Karpas-422 (cell line): ENCODE results near the gene TRNP1. TPM values are rescaled to one million over a fixed set of nuclear protein-coding genes. Genes with fewer than 3 reads are reported as not detected.
A peak's percentile ranks its signal among the peaks of the same experiment; 100 is the strongest.

Experiments
- DNase-seq: peaks from one replicate; pipeline ENCODE4 v3.0.0-alpha.2; 2015
- H2AFZ ChIP-seq: fragments of 200-600 bp; sonication (generic); 2 replicates; pipeline ENCODE4 v1.6.1; 2014; ENCODE audit warnings: antibody characterized with exemption, low read length, mixed read lengths
- H3K27ac ChIP-seq: fragments of 200-600 bp; sonication (generic); 2 replicates; pipeline ENCODE4 v1.5.1; 2014; ENCODE audit warnings: mild to moderate bottlenecking, low read length, moderate library complexity
- H3K27me3 ChIP-seq: fragments of 200-600 bp; sonication (generic); 2 replicates; pipeline ENCODE4 v1.6.1; 2014; ENCODE audit warnings: low read length, mixed read lengths
- H3K36me3 ChIP-seq: fragments of 200-600 bp; sonication (generic); 2 replicates; pipeline ENCODE4 v1.6.1; 2014; ENCODE audit warnings: low read length, mixed read lengths; ENCODE audit not compliant: insufficient read depth
- H3K4me1 ChIP-seq: fragments of 200-600 bp; sonication (generic); 2 replicates; pipeline ENCODE4 v1.6.1; 2014; ENCODE audit warnings: mild to moderate bottlenecking, low read length, mixed read lengths
- H3K4me2 ChIP-seq: fragments of 200-600 bp; sonication (generic); 2 replicates; pipeline ENCODE4 v1.6.1; 2014; ENCODE audit warnings: low read length, low read depth, mild to moderate bottlenecking; ENCODE audit not compliant: poor library complexity, severe bottlenecking
- H3K4me3 ChIP-seq: fragments of 200-600 bp; sonication (generic); 2 replicates; pipeline ENCODE4 v1.5.1; 2014; ENCODE audit warnings: mild to moderate bottlenecking, antibody characterized with exemption, low read length, mixed read lengths
- H3K79me2 ChIP-seq: fragments of 200-600 bp; sonication (generic); 2 replicates; pipeline ENCODE4 v1.6.1; 2014; ENCODE audit warnings: mild to moderate bottlenecking, low read length, mixed read lengths
- H3K9ac ChIP-seq: fragments of 200-600 bp; sonication (generic); 2 replicates; pipeline ENCODE4 v1.6.0; 2014; ENCODE audit warnings: low read length
- H3K9me2 ChIP-seq: fragments of 200-600 bp; sonication (generic), shearing (Covaris generic); replicated peaks from 2 replicates; pipeline ENCODE4 v1.6.0; 2014; ENCODE audit warnings: mild to moderate bottlenecking, low read length, moderate library complexity; ENCODE audit not compliant: insufficient read depth
- H3K9me3 ChIP-seq: fragments of 300-700, 200-600 bp; sonication (generic); 2 replicates; pipeline ENCODE4 v1.6.1; 2014; ENCODE audit warnings: low read length, mixed read lengths
- H4K20me1 ChIP-seq: fragments of 200-600 bp; sonication (generic); 2 replicates; pipeline ENCODE4 v1.6.1; 2014; ENCODE audit warnings: mild to moderate bottlenecking, antibody characterized with exemption, low read length, low read depth; ENCODE audit not compliant: insufficient read depth
- total RNA-seq: library from RNA; depleted of rRNA; stranded (reverse); fragments of >200 nt; shearing (Covaris generic); gene quantifications from 2 replicates; pipeline ENCODE4 v1.2.3, GENCODE V29; 2014; ENCODE audit warnings: low replicate concordance

Gene TRNP1
- total RNA-seq, 1 experiment from 2014 or later, result not detected

DNA sequence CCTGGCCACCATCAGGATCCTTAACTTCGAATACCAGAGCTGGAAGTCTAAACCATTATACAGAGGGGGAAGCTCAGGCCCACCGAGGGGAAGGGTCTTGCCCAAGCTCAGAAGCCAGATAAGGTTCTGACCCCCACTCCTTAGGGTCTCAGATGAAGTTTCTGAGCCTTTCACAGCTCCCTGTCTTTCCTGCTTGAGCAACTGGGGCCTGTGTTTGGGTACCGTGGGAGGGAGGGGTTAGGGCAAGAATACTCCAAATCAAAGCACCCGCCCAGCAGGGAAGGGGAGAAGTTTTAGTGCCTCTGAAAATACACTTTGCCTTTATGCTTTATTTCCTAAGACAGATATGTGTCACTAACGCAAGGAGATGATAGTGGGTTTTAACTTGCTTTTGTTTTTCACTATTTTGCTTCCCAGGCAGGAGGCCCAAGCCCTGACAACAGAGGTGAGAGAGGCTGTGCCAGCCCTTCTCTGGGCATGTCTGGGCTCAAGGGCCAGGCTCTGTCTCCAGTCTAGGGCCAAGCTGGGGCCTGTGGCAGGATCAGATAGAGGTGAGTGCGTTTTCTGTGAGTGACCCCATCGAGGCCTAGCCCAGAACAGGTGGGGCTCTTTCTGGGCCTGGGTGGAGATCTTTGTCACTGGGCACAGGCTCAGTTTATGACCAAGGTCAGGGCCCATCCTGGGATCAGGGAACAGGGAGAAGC lies 39.7 kb downstream of the TRNP1 start:
- Histone ChIP-seq H3K4me3 (no peak overlapping the region), H3K9me3 (no peaks in the 10 kb centered on the region), H3K36me3 (no peaks in the 10 kb centered on the region), H4K20me1 (no peaks in the 10 kb centered on the region), H3K9me2 (no peaks in the 10 kb centered on the region), H3K9ac (no peak overlapping the region), H3K27ac (no peak overlapping the region), H3K4me2 (no peak overlapping the region), H3K4me1 (peaks cover 4% of the 10 kb centered on the region; the same call in 1 of the 2 replicates), H3K27me3 (no peaks in the 10 kb centered on the region), H3K79me2 (no peaks in the 10 kb centered on the region), H2AFZ (no peak overlapping the region)
- no peak for DNase-seq

DNA sequence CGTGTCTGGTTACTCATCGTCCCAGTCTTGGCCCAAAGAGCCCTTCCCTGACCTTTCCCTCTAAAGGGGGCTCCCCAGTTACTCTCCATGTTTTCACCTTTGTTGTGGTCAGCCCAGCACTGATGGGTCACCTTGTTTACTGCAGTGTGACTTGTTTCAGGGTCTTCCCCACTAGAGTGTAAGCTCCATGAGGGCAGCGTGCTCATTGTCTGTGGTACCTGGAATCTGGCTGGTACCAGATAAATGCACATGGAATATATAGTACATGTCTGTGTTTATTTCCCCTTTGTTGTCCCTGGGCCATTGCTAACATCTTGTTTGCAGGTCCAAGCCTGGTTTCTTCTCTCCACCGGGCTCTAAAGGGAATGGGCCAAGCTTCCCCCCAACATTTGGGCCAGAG lies 41.9 kb downstream of the TRNP1 start:
- Histone ChIP-seq H4K20me1 (no peaks in the 10 kb centered on the region), H3K4me1 (peaks cover 4% of the 10 kb centered on the region; the same call in 1 of the 2 replicates), H2AFZ (no peak overlapping the region)

DNA sequence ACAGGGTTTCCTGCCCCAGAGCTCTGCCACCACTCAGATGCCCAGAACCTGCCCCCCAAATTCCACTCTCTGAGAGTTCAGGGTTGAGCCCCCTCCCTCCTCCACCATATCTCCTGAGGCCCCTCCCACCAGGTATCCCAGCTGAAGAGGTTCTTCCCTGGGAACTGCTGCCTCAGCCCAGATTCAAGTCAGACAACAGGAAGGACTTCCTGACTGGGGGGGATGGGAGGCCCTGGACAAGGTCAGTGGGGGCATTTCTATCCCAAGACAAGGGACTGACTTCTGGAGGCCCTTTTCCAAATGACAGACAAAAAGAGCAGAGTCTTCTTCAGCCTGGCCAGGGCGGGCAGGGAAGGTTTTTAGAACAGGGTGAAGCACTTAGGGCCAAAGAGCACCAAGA lies 43.2 kb downstream of the TRNP1 start:
- no peak for DNase-seq
- H3K9me3 ChIP-seq, result no peaks in the 10 kb centered on the region
- H3K27me3 ChIP-seq, result no peaks in the 10 kb centered on the region
- H3K79me2 ChIP-seq, result no peaks in the 10 kb centered on the region
- no peak overlapping the region for H3K4me3 ChIP-seq
- no peak overlapping the region for H3K27ac ChIP-seq
- H2AFZ ChIP-seq, result no peak overlapping the region
- H3K9me2 ChIP-seq, result no peaks in the 10 kb centered on the region
- H3K4me1 ChIP-seq, result peaks cover 4% of the 10 kb centered on the region; the same call in 1 of the 2 replicates
- H4K20me1 ChIP-seq, result no peaks in the 10 kb centered on the region
- H3K9ac ChIP-seq, result no peak overlapping the region
- H3K36me3 ChIP-seq, result no peaks in the 10 kb centered on the region
- no peak overlapping the region for H3K4me2 ChIP-seq

More for the DNA sequence above, 41.9 kb downstream of the TRNP1 start:
- Histone ChIP-seq H3K27ac (no peak overlapping the region), H3K9ac (no peak overlapping the region), H3K36me3 (no peaks in the 10 kb centered on the region), H3K27me3 (no peaks in the 10 kb centered on the region), H3K9me2 (no peaks in the 10 kb centered on the region), H3K79me2 (no peaks in the 10 kb centered on the region), H3K4me2 (no peak overlapping the region), H3K4me3 (no peak overlapping the region), H3K9me3 (no peaks in the 10 kb centered on the region)
- DNase-seq, result no peak

DNA sequence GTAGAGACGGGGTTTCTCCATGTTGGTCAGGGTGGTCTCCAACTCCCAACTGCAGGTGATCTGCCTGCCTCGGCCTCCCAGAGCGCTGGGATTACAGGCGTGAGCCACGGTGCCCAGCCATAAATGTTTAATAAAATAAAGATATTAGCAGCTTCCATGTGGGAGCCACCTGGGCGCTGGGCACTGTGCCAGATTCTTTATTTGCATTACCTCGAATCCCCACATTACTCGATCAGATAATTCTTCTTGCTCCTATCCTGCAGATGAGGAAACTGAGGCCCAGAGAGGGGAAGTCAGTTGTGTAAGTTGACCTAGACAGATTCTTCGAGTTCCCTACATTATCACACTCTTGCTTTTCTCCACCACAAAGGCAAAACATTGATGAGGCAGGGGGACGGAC lies 44.0 kb downstream of the TRNP1 start:
- Histone ChIP-seq H3K36me3 (no peaks in the 10 kb centered on the region), H4K20me1 (no peaks in the 10 kb centered on the region), H3K9me3 (no peaks in the 10 kb centered on the region), H3K9me2 (no peaks in the 10 kb centered on the region), H3K4me2 (no peak overlapping the region), H2AFZ (no peak overlapping the region), H3K4me1 (peaks cover 4% of the 10 kb centered on the region; the same call in 1 of the 2 replicates), H3K27ac (no peak overlapping the region), H3K9ac (no peak overlapping the region), H3K27me3 (no peaks in the 10 kb centered on the region), H3K79me2 (no peaks in the 10 kb centered on the region), H3K4me3 (no peak overlapping the region)
- DNase-seq, result peak; percentile 67

DNA sequence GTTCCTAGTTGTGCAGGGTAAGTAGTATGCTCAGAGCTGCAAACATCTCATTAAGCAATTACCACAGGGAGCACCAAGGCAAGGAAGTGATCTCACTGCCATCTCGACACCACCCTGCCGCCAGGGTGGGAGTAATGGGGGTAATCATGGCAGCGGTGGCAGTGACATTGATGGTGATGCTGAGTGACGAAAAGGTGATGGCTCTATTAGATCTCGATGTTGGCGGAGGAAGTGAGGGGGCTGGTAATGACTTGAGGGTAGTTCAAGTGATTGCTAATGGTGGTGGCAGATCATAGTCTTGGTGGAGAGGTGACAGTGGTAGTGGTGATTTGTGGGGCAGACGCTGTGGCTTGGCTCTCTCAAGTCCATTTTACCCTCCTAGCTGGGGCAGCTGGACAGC lies 44.5 kb downstream of the TRNP1 start:
- H2AFZ ChIP-seq, result no peak overlapping the region

DNA sequence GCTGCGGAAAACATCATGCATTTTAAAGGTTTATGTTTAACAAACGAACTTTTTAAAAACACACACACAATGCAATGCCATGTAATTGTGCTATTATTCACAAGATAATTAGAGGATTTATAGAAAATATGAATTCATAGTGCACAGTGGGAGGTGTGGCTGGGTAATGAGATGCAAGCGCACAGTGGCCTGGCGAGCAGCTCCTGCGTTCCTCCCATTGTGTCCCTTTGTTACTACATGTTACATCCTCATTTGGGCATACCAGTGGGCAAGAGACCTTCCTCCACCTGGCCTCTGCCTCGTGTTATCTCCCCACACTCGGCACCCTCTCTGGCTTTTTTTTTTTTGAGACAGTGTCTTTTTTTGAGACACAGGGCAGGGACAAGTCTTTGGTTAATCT lies 49.2 kb downstream of the TRNP1 start:
- Histone ChIP-seq H3K27me3 (no peaks in the 10 kb centered on the region), H3K4me1 (peaks cover 8% of the 10 kb centered on the region), H3K79me2 (no peaks in the 10 kb centered on the region), H3K9me2 (no peaks in the 10 kb centered on the region), H3K9me3 (no peaks in the 10 kb centered on the region), H3K4me3 (no peak overlapping the region), H3K4me2 (no peak overlapping the region), H2AFZ (no peak overlapping the region), H3K9ac (no peak overlapping the region), H4K20me1 (no peaks in the 10 kb centered on the region), H3K36me3 (no peaks in the 10 kb centered on the region), H3K27ac (no peak overlapping the region)
- DNase-seq, result no peak

More for the DNA sequence above, 44.5 kb downstream of the TRNP1 start:
- H3K4me1 ChIP-seq, result peaks cover 4% of the 10 kb centered on the region; the same call in 1 of the 2 replicates
- no peak for DNase-seq
- H3K4me2 ChIP-seq, result no peak overlapping the region
- no peak overlapping the region for H3K27ac ChIP-seq
- no peaks in the 10 kb centered on the region for H3K36me3 ChIP-seq
- no peaks in the 10 kb centered on the region for H3K9me2 ChIP-seq
- H4K20me1 ChIP-seq, result no peaks in the 10 kb centered on the region
- H3K4me3 ChIP-seq, result no peak overlapping the region
- no peak overlapping the region for H3K9ac ChIP-seq
- H3K9me3 ChIP-seq, result no peaks in the 10 kb centered on the region
- H3K27me3 ChIP-seq, result no peaks in the 10 kb centered on the region
- H3K79me2 ChIP-seq, result no peaks in the 10 kb centered on the region

DNA sequence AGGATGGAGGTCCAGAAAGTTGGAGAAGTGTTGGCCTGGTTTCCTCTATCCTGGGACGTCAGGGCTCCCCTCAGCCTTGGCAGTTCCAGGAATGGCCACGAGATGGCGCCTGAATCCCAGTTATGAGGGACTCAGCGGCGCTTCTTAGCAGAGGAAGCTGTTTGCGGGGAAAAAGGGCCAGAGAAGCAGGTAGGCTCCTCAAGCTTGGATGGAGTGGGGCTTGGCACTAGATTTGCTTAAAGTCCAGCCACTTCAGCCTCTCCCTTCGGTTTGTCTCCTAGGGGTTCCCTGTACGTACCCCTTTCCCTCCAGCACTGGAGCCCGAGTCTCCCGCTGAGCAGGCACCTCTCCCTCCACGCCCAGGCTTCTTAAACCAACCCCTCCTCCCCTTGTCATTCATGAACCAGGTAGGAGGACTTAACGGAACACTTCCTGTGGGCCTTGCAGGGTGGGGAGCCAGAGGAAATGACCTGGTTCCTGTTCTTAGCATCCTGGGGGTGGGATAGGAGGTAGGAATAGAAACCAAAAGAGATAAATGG lies 51.2 kb downstream of the TRNP1 start:
- Histone ChIP-seq H3K79me2 (no peaks in the 10 kb centered on the region), H3K9me3 (no peaks in the 10 kb centered on the region), H3K4me2 (peak overlapping the region; percentile 14), H3K36me3 (no peaks in the 10 kb centered on the region), H3K27me3 (no peaks in the 10 kb centered on the region), H3K27ac (no peak overlapping the region), H3K9ac (no peak overlapping the region), H3K4me1 (peaks cover 12% of the 10 kb centered on the region), H3K9me2 (no peaks in the 10 kb centered on the region), H2AFZ (no peak overlapping the region), H4K20me1 (no peaks in the 10 kb centered on the region), H3K4me3 (no peak overlapping the region)
- peak; percentile 96 for DNase-seq

DNA sequence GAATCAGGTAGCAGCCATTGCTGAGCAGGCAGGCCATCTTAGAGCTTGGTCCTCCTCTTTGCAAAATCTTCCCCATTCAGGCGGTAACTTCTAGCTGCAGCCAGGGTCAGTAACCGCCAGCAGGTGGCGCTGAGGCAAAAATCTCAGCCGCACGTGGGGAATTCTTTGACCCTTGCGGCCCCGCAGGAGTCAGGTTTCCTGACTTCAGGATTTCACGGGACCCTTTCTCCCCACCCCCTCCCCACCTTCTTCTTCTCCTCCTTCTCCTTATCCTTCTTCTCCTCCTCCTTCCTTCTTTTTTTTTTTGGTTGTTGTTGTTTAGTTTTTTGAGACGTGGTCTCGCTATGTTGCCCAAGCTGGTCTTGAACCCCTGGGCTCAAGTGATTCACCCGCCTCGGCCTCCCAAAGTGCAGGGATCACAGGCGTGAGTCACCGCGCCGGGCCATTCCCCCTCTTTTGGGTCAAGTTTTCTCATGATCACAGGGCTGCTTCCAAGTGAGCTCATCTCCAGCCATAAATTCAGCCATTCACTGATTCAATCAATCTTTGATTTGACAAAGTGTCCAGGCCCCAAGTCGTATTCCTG lies 52.6 kb downstream of the TRNP1 start:
- Histone ChIP-seq H3K27me3 (no peaks in the 10 kb centered on the region), H4K20me1 (no peaks in the 10 kb centered on the region), H3K4me1 (peaks cover 15% of the 10 kb centered on the region), H3K4me3 (no peak overlapping the region), H3K9me2 (no peaks in the 10 kb centered on the region), H3K79me2 (no peaks in the 10 kb centered on the region), H3K9ac (no peak overlapping the region), H3K27ac (no peak overlapping the region), H3K36me3 (no peaks in the 10 kb centered on the region), H3K9me3 (no peaks in the 10 kb centered on the region), H2AFZ (peak overlapping the region; percentile 30; the same call in 1 of the 2 replicates), H3K4me2 (no peak overlapping the region)
- DNase-seq, result peak; percentile 86
